Fibroblast of peridontal ligament (primary cell): ENCODE data around the gene UGCG.
A peak's percentile ranks its signal among the peaks of the same experiment; 100 is the strongest.
"Not testable (repeated sequence)": the region's sequence is repeated elsewhere in the genome, so short reads cannot be mapped to it uniquely, and the experiment has no call there.

Experiments used
- DNase-seq: peaks from one replicate; pipeline ENCODE4 v3.0.0-alpha.2; 2010; ENCODE audit errors: extremely low read depth

UGCG gene

GRCh38 chr9:111953444-111953843 is 56.8 kb downstream of the UGCG start:
- no peak for DNase-seq

DNA sequence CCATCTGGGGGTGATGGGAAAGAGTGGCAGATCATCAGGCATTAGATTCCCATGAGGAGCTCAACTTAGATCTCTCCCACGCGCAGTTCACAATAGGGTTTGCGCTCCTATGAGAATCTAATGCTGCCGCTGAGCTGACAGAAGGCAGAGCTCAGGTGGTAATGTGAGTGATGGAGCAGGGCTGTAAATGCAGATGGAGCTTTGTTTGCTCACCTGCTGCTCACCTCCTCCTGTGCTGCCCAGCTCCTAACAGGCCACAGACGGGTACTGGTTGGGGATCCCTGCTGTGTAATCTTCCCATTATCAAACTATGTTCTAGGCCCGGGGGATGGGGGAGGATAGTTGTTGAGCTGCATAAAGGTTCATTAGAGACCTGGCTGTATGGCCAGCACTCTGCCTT is 58.4 kb downstream of the UGCG start:
- no peak for DNase-seq

- peak; percentile 97 for DNase-seq
Measured at GRCh38 chr9:111957856-111958631, 61.4 kb downstream of the UGCG start.

GRCh38 chr9:111959468-111960359 is 63.1 kb downstream of the UGCG start:
- peak; percentile 86 for DNase-seq

GRCh38 chr9:111960485-111960884 is 63.9 kb downstream of the UGCG start:
- not testable (repeated sequence) for DNase-seq

DNA sequence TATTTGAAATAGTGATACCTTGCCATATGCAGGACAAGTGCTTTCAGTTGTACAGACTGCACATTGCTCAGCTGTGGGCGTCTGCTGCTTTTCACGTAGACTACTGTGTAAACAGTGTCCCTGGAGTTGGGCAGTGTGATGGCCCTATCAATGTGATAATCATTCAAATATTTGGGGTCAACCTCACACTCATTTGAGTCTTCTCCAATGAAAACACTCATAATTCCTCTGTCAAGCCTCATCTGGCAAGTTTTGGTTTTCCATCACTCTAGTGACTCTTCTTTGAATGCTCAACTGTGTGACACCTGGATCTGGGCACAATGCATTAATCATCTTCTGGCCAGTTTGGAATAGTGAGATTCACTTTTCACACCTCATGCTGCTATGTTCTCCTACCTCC is 64.4 kb downstream of the UGCG start:
- no peak for DNase-seq

GRCh38 chr9:111961575-111961974 is 65.0 kb downstream of the UGCG start:
- peak; percentile 46 for DNase-seq

DNA sequence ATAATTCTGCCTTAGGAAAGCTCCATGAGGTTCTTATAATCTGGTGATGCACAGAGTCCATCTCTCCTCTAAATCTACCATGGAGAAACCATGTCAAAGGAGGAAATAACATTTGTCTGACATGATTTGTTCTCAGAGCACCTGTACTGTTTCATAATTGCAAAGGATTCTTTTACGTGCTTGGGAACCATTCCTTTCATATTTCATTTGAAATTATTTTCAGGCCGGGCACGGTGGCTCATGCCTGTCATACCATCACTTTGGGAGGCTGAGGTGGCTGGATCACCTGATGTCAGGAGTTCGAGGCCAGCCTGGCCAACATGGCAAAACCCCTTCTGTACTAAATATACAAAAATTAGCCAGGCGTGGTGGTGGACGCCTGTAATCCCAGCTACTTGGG is 65.4 kb downstream of the UGCG start:
- DNase-seq = no peak

DNA sequence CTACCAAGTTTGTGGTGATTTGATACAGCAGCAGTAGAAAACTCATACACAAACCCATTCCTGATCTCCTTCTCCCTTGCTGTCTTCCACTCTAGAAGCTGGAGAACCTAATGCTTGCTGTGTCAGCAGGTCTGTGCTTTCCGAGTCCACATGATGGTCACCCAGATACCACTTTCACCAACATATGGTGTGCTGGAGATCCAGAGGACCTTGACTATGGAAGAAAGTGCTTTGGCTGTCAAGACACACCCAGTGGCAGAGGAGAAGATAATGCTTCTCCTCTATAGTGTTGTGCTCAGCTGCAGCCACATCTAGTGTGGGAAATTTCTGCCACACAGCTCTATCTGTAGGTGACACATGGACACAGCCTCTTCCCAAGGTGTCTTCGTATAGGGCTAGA is 67.4 kb downstream of the UGCG start:
- DNase-seq = no peak

- DNase-seq = peak; percentile 92
Measured at GRCh38 chr9:111965566-111966019, 69.0 kb downstream of the UGCG start.

DNA sequence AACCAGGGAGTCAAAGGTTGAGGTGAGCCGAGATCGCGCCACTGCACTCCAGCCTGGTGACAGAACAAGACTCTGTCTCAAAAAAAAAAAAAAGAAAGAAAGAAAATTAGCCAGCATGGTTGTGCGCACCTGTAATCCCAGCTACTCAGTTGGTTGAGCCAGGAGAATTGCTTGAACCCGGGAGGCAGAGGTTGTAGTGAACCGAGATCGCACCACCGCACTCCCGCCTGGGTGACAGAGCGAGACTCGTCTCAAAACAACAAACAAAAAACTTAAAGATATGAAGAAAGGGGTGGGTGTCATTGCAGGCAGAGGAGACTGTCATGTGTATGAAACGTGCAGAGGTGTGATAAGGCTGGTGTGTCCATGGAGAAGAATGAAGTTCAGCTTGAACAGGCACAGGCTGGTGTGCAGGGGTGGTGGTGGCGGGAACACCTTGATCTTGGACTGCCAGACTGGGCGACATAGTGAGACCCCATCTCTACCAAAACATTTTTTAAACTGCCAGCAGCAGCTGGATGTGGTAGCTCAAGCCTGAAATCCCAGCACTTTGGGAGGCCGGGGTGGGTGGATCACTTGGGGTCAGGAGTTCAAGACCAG is 69.6 kb downstream of the UGCG start:
- no peak for DNase-seq

GRCh38 chr9:111966861-111967291 is 70.3 kb downstream of the UGCG start:
- DNase-seq = no peak

DNA sequence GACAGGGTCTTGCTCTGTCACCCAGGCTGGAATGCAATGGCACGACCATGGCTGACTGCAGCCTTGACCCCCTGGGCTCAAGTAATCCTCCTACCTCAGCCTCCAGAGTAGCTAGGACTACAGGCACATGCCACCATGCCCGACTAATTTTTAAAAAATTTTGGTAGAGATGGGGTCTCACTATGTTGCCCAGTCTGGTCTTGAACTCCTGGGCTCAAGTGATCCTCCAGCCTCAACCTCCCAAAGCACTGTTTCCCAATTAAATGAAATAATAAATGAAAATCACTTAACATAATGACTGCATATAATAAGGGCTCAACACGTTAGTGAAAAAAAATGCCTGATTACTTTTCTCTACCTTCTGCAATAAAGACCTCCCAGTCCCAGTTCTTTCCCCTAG is 71.0 kb downstream of the UGCG start:
- no peak for DNase-seq

DNA sequence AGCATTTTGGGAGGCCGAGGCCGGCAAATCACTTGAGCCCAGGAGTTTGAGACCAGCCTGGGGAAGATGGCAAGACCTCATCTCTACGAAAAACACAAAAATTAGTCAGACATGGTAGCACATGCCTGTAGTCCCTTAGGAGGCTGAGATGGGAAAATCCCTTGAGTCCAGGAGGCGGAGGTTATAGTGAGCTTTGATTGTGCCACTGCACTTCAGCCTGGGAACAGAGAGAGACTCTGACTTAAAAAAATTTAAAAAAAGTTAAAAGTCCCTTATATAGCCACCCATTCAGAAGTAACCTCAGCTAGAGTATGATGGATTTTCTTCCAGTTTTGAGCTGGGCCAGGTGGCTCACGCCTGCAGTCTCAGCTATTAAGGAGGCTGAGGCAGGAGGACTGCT is 72.4 kb downstream of the UGCG start:
- peak; percentile 60 for DNase-seq

GRCh38 chr9:111969622-111970021 is 73.0 kb downstream of the UGCG start:
- no peak for DNase-seq

- no peak for DNase-seq
Measured at GRCh38 chr9:111970827-111971226, 74.2 kb downstream of the UGCG start.

- DNase-seq = peak; percentile 84
Measured at GRCh38 chr9:111974092-111974681, 77.6 kb downstream of the UGCG start.

- DNase-seq = no peak
Measured at GRCh38 chr9:111975709-111976108, 79.1 kb downstream of the UGCG start.

GRCh38 chr9:111978616-111979015 is 82.0 kb downstream of the UGCG start:
- DNase-seq = no peak

DNA sequence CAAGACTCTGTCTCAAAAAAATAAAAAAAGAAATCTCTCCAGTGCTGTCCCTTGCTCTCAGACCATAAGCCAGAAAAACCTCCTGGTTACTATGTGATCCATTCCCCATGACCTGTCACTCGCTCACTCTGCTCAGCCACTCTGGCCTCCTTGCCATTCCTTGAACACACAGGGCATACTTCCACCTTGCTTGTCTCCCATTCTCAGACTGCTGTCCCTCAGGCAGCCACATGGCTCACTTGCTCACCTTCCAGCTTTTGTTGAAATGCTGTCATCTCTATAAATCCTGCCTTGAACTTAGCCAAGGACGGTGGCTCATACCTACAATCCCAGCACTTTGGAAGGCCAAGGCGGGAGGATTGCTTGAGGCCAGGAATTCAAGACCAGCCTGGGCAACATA is 82.9 kb downstream of the UGCG start:
- DNase-seq = no peak

DNA sequence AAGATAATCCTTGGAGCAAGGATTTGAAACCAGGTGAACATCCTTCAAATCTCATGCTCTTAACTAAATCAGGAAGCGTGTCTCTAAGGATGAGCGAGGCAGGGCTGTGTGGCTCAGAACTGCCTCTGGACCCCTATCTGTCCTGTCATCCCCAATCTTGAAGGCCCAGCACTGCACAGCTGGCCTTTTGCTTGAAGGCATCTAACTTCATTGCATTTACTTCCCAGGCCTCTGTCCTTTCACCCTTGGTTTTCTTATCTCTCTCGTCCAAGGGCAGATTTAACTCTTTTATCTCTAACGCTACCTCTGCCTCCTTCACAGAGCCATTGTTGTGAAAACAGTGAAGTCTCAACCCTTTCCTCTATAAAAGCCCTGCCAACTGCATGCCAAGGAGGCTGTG is 83.8 kb downstream of the UGCG start:
- no peak for DNase-seq

GRCh38 chr9:111983484-111983908 is 86.9 kb downstream of the UGCG start:
- no peak for DNase-seq
